22Rv1 (cell line): ENCODE data around the gene ARSJ.

Experiments used
- H3K27ac ChIP-seq: fragments of 450-650 bp; 2 replicates; pipeline ENCODE4 v1.5.1; 2017
- ZFX ChIP-seq: fragments of 450-650 bp; IDR thresholded peaks from 2 replicates; pipeline ENCODE4 v1.6.1; 2017; ENCODE audit warnings: antibody characterized with exemption, borderline replicate concordance
- TF ChIP-seq, protein P1 (sequence below): fragments of 450-650 bp; IDR thresholded peaks from 2 replicates; pipeline ENCODE4 v1.5.1; 2017; ENCODE audit warnings: mild to moderate bottlenecking

The ARSJ gene

DNA sequence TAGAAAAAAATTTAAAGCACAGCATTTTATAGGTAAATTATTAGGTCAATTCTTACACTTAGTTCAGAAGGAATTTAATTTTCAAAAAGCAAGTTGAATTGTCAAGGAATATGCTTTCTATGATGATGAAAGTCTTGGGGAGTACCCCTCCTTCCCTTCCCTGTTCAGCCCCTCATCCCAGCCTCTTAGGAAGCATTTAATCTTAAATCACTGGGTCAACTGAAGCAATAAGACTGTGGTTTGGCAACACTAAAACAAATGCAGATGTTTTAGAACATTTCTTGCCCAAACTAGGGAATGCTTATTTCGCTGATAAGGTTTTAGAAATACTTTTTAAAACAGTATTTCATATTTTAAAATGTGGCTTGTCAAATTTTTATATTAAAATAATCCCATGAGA lies 19.1 kb upstream of the ARSJ start:
- H3K27ac ChIP-seq: no peak overlapping the region
- no peak for TF ChIP-seq ZFX
- TF ChIP-seq, protein P1, sequence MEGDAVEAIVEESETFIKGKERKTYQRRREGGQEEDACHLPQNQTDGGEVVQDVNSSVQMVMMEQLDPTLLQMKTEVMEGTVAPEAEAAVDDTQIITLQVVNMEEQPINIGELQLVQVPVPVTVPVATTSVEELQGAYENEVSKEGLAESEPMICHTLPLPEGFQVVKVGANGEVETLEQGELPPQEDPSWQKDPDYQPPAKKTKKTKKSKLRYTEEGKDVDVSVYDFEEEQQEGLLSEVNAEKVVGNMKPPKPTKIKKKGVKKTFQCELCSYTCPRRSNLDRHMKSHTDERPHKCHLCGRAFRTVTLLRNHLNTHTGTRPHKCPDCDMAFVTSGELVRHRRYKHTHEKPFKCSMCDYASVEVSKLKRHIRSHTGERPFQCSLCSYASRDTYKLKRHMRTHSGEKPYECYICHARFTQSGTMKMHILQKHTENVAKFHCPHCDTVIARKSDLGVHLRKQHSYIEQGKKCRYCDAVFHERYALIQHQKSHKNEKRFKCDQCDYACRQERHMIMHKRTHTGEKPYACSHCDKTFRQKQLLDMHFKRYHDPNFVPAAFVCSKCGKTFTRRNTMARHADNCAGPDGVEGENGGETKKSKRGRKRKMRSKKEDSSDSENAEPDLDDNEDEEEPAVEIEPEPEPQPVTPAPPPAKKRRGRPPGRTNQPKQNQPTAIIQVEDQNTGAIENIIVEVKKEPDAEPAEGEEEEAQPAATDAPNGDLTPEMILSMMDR: no peak

DNA sequence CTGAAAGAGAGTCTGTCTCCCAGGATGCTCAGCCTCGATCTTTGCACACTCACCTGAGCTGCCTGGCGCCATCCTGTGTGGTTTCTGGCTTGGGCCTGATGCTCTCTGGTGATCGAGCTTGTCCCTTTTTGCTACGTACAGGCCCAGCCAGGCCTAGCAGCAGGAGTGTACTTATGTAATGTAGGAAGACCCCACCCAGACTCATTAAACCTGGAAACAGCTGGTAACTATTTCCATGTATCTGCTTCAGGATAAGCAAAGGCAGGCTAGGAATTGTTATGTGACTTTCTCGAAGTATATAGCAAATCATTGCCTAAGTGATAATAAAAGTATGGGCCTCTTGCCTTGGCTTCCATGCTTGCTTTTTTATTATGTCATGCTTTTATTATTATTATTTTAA lies 18.6 kb upstream of the ARSJ start:
- no peak overlapping the region for H3K27ac ChIP-seq
- no peak for TF ChIP-seq ZFX
- TF ChIP-seq, protein P1: no peak

DNA sequence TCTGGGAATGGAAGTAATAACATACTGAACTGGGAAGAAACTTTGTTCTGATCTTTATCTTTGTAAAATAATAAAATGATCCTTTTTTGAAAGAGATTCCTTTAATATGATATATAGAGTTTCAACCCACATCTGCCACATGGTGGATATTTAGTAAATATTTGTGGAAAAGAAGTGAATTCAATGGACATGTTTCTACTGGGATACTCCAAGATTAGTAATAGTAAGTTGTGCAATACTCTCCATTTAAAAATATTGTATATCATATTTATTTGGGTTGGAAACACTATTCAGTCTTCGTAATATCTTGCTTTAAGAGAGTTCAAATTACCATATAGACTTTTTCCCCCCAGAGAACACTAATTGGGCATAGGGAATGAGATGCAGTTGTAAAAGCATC lies 17.8 kb upstream of the ARSJ start:
- H3K27ac ChIP-seq: no peak overlapping the region
- TF ChIP-seq, protein P1: no peak
- no peak for TF ChIP-seq ZFX

DNA sequence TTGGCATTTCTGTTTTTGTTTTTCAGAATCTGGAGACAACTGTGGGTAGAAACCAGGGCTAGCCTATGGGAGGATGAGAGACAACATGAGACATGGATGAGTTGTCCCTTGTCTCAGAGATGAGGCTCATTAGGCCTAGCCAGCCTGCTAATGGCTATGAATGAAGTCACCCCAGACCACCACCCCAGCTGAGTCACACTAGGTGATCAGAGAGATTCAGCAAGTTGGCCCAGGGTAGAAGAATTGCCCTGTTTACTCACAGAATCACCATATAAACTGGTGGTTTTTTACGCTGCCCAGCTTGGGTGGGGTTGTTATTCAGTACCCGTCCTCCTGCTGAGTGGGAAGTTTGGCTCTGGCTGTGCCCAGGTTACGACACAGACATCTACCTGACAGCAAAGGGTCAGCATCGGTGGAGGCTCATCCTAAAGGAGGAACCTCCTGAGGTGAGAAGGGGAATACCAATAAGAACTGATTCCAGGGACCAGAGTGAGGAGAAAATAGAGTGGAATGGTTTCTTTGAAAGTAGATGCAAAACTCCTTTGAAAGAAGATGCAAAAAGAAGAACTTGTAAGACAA lies 17.2 kb upstream of the ARSJ start:
- TF ChIP-seq ZFX: no peak
- TF ChIP-seq, protein P1: no peak
- H3K27ac ChIP-seq: no peak overlapping the region

DNA sequence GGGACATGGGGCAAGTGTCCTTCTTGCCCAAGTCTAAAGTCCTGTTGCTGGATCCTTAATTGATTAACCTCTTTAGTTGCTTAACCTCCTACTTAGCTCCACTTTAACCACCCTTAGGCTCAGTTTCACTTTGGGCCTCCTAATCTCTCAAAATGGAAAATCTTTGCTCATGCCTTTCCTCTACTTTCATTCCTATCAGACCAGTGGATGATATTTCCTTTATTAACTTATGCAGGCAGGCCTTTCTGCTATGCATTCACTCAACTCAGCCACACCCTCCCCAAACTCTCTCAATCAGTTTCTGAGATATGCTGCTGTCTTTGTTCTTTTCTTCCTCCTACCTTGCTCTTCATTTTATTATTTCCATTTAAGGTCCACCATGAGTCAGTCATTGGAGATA lies 14.4 kb upstream of the ARSJ start:
- no peak overlapping the region for H3K27ac ChIP-seq
- TF ChIP-seq, protein P1: no peak
- TF ChIP-seq ZFX: no peak

DNA sequence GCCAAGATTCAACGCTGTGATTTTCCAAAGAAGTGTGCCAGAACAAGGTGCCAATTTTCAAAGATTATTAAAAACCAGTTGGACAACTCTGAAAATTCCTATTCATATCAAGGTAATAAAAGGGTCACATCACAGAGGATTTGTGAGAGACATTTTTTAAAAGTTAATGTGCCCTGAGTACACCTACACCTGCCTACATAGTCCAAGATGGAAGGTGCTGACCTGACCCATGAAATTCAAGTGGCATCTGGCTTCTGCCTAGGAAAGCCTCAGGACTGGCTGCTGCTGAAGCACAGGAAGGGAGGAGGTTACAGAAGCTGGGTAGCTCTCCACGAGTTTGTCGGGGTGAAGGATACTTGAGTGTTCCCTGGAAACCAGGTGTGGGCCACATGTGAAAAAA lies 11.4 kb upstream of the ARSJ start:
- TF ChIP-seq, protein P1: no peak
- no peak for TF ChIP-seq ZFX

DNA sequence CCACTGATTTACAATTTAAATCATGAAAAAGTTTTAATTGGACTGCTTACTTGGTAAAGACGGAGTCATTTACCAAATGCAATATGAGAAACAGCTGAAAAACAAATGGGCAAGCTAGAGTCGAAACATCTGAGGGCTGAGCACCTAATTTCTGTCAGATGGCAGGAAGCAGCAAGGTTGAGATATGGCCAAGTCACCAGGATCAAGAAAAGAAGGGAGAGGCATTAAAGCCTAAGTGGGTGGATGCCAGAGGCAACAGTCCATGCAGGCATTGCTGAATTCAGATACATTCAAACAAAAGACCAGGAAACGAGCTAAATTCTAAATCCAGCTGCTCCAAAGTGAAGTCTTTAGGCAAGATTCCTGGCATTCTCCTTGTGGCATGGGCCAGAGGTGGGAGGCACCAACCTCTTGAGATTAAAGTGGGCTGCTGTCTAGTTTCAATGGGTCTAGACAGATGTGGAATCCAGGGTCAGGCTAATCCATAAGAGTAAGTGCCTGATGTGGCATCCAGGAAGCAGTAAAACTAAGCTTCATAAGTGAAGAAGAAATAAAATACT lies 8.0 kb upstream of the ARSJ start:
- no peak overlapping the region for H3K27ac ChIP-seq
- TF ChIP-seq, protein P1: no peak
- no peak for TF ChIP-seq ZFX

More for the DNA sequence above, 11.4 kb upstream of the ARSJ start:
- H3K27ac ChIP-seq: no peak overlapping the region
